ENCODE data around the gene FBXL7. TPM values are rescaled to one million over a fixed set of nuclear protein-coding genes. Genes with fewer than 3 reads are reported as not detected.

Gene FBXL7
- total and polyA plus RNA-seq, 7 experiments from 2014 or later: not detected

DNA sequence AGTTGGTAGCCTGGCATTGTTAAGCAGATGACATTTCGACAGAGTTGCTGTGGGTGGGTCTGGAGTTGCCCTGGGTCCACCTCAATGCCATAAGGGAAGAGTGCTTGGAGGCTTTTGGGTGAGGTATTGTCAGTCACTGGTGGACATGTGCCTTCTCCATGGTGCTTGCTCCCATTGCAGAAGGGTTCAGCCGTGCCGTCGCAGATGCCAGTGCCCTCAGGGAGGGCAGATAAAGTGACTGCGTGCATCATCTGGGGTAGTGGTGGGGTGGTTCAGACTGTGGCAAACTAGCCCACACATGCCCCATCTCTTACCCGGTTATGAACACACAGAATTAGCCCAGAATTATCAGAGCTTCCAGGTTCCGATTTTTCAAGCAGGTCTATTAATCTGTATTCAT, 71.6 kb downstream of the FBXL7 start:
- H3K4me3 ChIP-seq (ENCODE audit: low read length): no peak overlapping the region
- CTCF ChIA-PET: no interaction called here
- no peaks in the 10 kb centered on the region for H3K4me1 ChIP-seq (ENCODE audit: control insufficient read depth in 2 of 2, insufficient read depth in 2 of 2, low read length in 2 of 2)
- H3K4me1 Mint-ChIP-seq: no peaks in the 10 kb centered on the region
- no peaks in the 10 kb centered on the region for H3K27me3 Mint-ChIP-seq
- H3K27ac ChIP-seq (ENCODE audit: low read depth, low read length): no peak overlapping the region
- POLR2A ChIA-PET: no interaction called here
- no peak for ATAC-seq
- H3K4me3 Mint-ChIP-seq: no peak overlapping the region
- no peaks in the 10 kb centered on the region for H3K36me3 ChIP-seq (ENCODE audit: control insufficient read depth in 2 of 3, insufficient read depth in 3 of 3, low read length in 3 of 3)
- no peaks in the 10 kb centered on the region for H3K36me3 Mint-ChIP-seq
- no peaks in the 10 kb centered on the region for H3K27me3 ChIP-seq (ENCODE audit: control insufficient read depth in 2 of 2, insufficient read depth in 2 of 2, low read length in 2 of 2)
- no peaks in the 10 kb centered on the region for H3K9me3 ChIP-seq (ENCODE audit: control insufficient read depth in 2 of 3, low read length in 3 of 3)
- no peak overlapping the region for H3K27ac Mint-ChIP-seq
- intact Hi-C loops (cut with micrococcal nuclease): loop anchor here in 1 of 2 donors (10.0 kb wide), 1 partner anchor 483 kb away; no protein-coding TSS in a partner anchor
- peaks cover 0 to 4% (median 0%) of the 10 kb centered on the region in 11 donors for H3K9me3 Mint-ChIP-seq
- no peak for DNase-seq

DNA sequence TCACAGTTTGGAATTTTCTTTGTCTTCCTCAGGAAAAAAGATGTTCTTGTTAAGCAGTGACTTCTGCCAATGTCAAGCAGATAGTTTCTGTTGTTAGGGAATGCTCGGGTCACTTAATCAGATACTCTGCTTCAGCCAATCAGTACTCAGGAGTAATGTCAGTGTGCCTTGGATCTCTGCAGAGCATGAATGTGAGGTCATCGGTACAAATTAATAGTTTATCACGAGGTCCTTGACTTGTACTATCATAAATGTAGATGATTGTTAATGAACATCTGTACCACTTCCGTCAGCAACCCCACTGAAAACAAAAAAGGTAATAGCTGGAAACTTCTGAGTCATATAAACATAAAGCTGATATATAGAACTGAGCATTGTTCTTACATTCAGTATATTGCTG, 73.6 kb downstream of the FBXL7 start:
- peaks cover 0 to 3% (median 0%) of the 10 kb centered on the region in 3 experiments for H3K9me3 ChIP-seq (ENCODE audit: control insufficient read depth in 2 of 3, low read length in 3 of 3)
- CTCF ChIA-PET: no interaction called here

GRCh38 chr5:15574128-15574527, 74.1 kb downstream of the FBXL7 start:
- no peak overlapping the region for H3K27ac Mint-ChIP-seq
- Histone ChIP-seq H3K9me3 (ENCODE audit: control insufficient read depth in 2 of 3, low read length in 3 of 3) (peaks cover 0 to 3% (median 0%) of the 10 kb centered on the region in 3 experiments), H3K4me1 (ENCODE audit: control insufficient read depth in 2 of 2, insufficient read depth in 2 of 2, low read length in 2 of 2) (no peaks in the 10 kb centered on the region), H3K27me3 (ENCODE audit: control insufficient read depth in 2 of 2, insufficient read depth in 2 of 2, low read length in 2 of 2) (no peaks in the 10 kb centered on the region), H3K4me3 (ENCODE audit: low read length) (no peak overlapping the region), H3K36me3 (ENCODE audit: control insufficient read depth in 2 of 3, insufficient read depth in 3 of 3, low read length in 3 of 3) (no peaks in the 10 kb centered on the region), H3K27ac (ENCODE audit: low read depth, low read length) (no peak overlapping the region)
- no peak for ATAC-seq
- intact Hi-C loops (cut with micrococcal nuclease): loop anchor here in 1 of 2 donors (10.0 kb wide), 1 partner anchor 481 kb away; no protein-coding TSS in a partner anchor
- no peaks in the 10 kb centered on the region for H3K4me1 Mint-ChIP-seq
- H3K27me3 Mint-ChIP-seq: peaks cover 0 to 4% (median 0%) of the 10 kb centered on the region in 5 donors
- H3K9me3 Mint-ChIP-seq: peaks cover 0 to 8% (median 1%) of the 10 kb centered on the region in 11 donors
- POLR2A ChIA-PET: no interaction called here
- H3K36me3 Mint-ChIP-seq: no peaks in the 10 kb centered on the region
- no peak overlapping the region for H3K4me3 Mint-ChIP-seq
- DNase-seq: no peak
- CTCF ChIA-PET: no interaction called here

More for the DNA sequence above, 73.6 kb downstream of the FBXL7 start:
- POLR2A ChIA-PET: no interaction called here
- Mint-ChIP-seq H3K4me3 (no peak overlapping the region), H3K36me3 (no peaks in the 10 kb centered on the region), H3K4me1 (no peaks in the 10 kb centered on the region), H3K27me3 (peaks cover 0 to under 1% (median 0%) of the 10 kb centered on the region in 5 donors), H3K9me3 (peaks cover 0 to 6% (median 1%) of the 10 kb centered on the region in 11 donors), H3K27ac (no peak overlapping the region)
- DNase-seq: no peak
- Histone ChIP-seq H3K36me3 (ENCODE audit: control insufficient read depth in 2 of 3, insufficient read depth in 3 of 3, low read length in 3 of 3) (no peaks in the 10 kb centered on the region), H3K27ac (ENCODE audit: low read depth, low read length) (no peak overlapping the region), H3K4me3 (ENCODE audit: low read length) (no peak overlapping the region), H3K4me1 (ENCODE audit: control insufficient read depth in 2 of 2, insufficient read depth in 2 of 2, low read length in 2 of 2) (no peaks in the 10 kb centered on the region), H3K27me3 (ENCODE audit: control insufficient read depth in 2 of 2, insufficient read depth in 2 of 2, low read length in 2 of 2) (no peaks in the 10 kb centered on the region)
- ATAC-seq: no peak
- intact Hi-C loops (cut with micrococcal nuclease): loop anchor here in 1 of 2 donors (10.0 kb wide), 1 partner anchor 481 kb away; no protein-coding TSS in a partner anchor

DNA sequence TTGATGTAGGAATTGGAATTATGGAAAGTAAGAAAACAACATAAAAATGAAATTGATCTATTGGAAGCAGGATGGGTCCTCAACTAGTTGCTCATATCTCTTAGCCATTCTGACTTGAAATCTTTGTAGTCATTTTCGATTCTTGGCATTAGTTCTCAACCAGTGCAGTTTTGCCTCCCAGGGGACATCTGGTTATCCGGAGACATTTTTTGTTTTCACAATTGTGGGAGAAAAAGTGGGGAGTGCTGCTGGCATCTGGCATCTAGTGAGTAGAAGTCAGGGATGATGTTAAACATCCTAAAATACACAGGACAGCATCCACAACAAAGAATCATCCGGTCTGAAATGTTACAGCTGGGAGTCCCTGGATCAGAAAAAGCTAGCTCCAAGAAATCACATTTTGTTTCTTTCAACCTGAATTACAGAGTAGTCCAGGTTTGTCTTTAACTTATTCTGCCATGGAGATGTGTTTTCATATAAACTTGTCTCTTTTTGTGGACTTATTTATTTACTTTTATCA, 74.9 kb downstream of the FBXL7 start:
- Mint-ChIP-seq H3K27me3 (peaks cover 0 to 9% (median 0%) of the 10 kb centered on the region in 5 donors), H3K4me3 (no peak overlapping the region), H3K27ac (no peak overlapping the region), H3K36me3 (no peaks in the 10 kb centered on the region), H3K4me1 (no peaks in the 10 kb centered on the region), H3K9me3 (peaks cover 0 to 8% (median 1%) of the 10 kb centered on the region in 11 donors)
- ChIA-PET POLR2A (no interaction called here), CTCF (interaction anchor here (0.6 kb wide), 1 partner anchor 1806 kb away, joined by 4 read pairs; no protein-coding TSS in a partner anchor)
- Histone ChIP-seq H3K36me3 (ENCODE audit: control insufficient read depth in 2 of 3, insufficient read depth in 3 of 3, low read length in 3 of 3) (no peaks in the 10 kb centered on the region), H3K9me3 (ENCODE audit: control insufficient read depth in 2 of 3, low read length in 3 of 3) (peaks cover 0 to 3% (median 0%) of the 10 kb centered on the region in 3 experiments), H3K4me1 (ENCODE audit: control insufficient read depth in 2 of 2, insufficient read depth in 2 of 2, low read length in 2 of 2) (no peaks in the 10 kb centered on the region), H3K27me3 (ENCODE audit: control insufficient read depth in 2 of 2, insufficient read depth in 2 of 2, low read length in 2 of 2) (no peaks in the 10 kb centered on the region), H3K4me3 (ENCODE audit: low read length) (no peak overlapping the region), H3K27ac (ENCODE audit: low read depth, low read length) (no peak overlapping the region)
- no peak for DNase-seq
- intact Hi-C loops (cut with micrococcal nuclease): loop anchor here in 1 of 2 donors (10.0 kb wide), 1 partner anchor 480 kb away; no protein-coding TSS in a partner anchor
- ATAC-seq: no peak

DNA sequence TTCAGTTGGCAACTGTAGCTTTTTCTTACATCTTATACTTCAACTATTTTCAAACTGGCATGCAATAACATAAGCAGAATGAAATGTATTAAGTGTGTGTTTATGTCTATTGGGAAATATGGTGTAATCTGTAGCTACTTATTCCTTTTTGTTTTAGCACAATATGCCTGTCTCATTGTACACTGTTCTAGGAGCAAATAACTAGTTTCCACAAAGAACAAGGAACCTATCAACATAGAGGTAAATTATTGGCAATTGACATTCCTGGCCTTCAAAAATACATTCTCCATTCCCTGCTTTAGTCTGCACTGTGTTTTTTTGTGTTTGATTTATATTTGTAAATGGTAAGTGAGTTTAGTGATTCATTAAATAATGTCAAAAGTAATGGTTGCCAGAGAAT, 75.7 kb downstream of the FBXL7 start:
- intact Hi-C loops (cut with micrococcal nuclease): loop anchor here in 1 of 2 donors (10.0 kb wide), 1 partner anchor 479 kb away; no protein-coding TSS in a partner anchor
- ChIA-PET CTCF (no interaction called here), POLR2A (no interaction called here)
- Histone ChIP-seq H3K4me3 (ENCODE audit: low read length) (no peak overlapping the region), H3K27ac (ENCODE audit: low read depth, low read length) (no peak overlapping the region), H3K9me3 (ENCODE audit: control insufficient read depth in 2 of 3, low read length in 3 of 3) (peaks cover 0 to 3% (median 0%) of the 10 kb centered on the region in 3 experiments), H3K4me1 (ENCODE audit: control insufficient read depth in 2 of 2, insufficient read depth in 2 of 2, low read length in 2 of 2) (no peaks in the 10 kb centered on the region), H3K27me3 (ENCODE audit: control insufficient read depth in 2 of 2, insufficient read depth in 2 of 2, low read length in 2 of 2) (no peaks in the 10 kb centered on the region), H3K36me3 (ENCODE audit: control insufficient read depth in 2 of 3, insufficient read depth in 3 of 3, low read length in 3 of 3) (no peaks in the 10 kb centered on the region)
- H3K36me3 Mint-ChIP-seq: no peaks in the 10 kb centered on the region
- no peak overlapping the region for H3K27ac Mint-ChIP-seq
- no peak overlapping the region for H3K4me3 Mint-ChIP-seq
- H3K4me1 Mint-ChIP-seq: no peaks in the 10 kb centered on the region
- peaks cover 0 to 9% (median 0%) of the 10 kb centered on the region in 5 donors for H3K27me3 Mint-ChIP-seq
- no peak for DNase-seq
- peaks cover 0 to 8% (median 2%) of the 10 kb centered on the region in 11 donors for H3K9me3 Mint-ChIP-seq
- no peak for ATAC-seq

- no peaks in the 10 kb centered on the region for H3K4me1 Mint-ChIP-seq
- Histone ChIP-seq H3K4me1 (ENCODE audit: control insufficient read depth in 2 of 2, insufficient read depth in 2 of 2, low read length in 2 of 2) (no peaks in the 10 kb centered on the region), H3K4me3 (ENCODE audit: low read length) (no peak overlapping the region), H3K36me3 (ENCODE audit: control insufficient read depth in 2 of 3, insufficient read depth in 3 of 3, low read length in 3 of 3) (no peaks in the 10 kb centered on the region), H3K27me3 (ENCODE audit: control insufficient read depth in 2 of 2, insufficient read depth in 2 of 2, low read length in 2 of 2) (no peaks in the 10 kb centered on the region), H3K9me3 (ENCODE audit: control insufficient read depth in 2 of 3, low read length in 3 of 3) (peaks cover 0 to 3% (median 0%) of the 10 kb centered on the region in 3 experiments), H3K27ac (ENCODE audit: low read depth, low read length) (no peak overlapping the region)
- intact Hi-C loops (cut with micrococcal nuclease): loop anchor here in 1 of 2 donors (10.0 kb wide), 1 partner anchor 478 kb away; no protein-coding TSS in a partner anchor
- ChIA-PET POLR2A (no interaction called here), CTCF (no interaction called here)
- no peak overlapping the region for H3K4me3 Mint-ChIP-seq
- H3K27me3 Mint-ChIP-seq: peaks cover 0 to 9% (median 0%) of the 10 kb centered on the region in 5 donors
- no peaks in the 10 kb centered on the region for H3K36me3 Mint-ChIP-seq
- no peak overlapping the region for H3K27ac Mint-ChIP-seq
- DNase-seq (no peak), ATAC-seq (no peak)
- peaks cover 0 to 14% (median 5%) of the 10 kb centered on the region in 11 donors for H3K9me3 Mint-ChIP-seq
Measured at GRCh38 chr5:15577132-15577531, 77.2 kb downstream of the FBXL7 start.

GRCh38 chr5:15577831-15578230, 77.9 kb downstream of the FBXL7 start:
- Histone ChIP-seq H3K27me3 (ENCODE audit: control insufficient read depth in 2 of 2, insufficient read depth in 2 of 2, low read length in 2 of 2) (no peaks in the 10 kb centered on the region), H3K36me3 (ENCODE audit: control insufficient read depth in 2 of 3, insufficient read depth in 3 of 3, low read length in 3 of 3) (no peaks in the 10 kb centered on the region), H3K4me3 (ENCODE audit: low read length) (no peak overlapping the region), H3K9me3 (ENCODE audit: control insufficient read depth in 2 of 3, low read length in 3 of 3) (peaks cover 0 to 3% (median 0%) of the 10 kb centered on the region in 3 experiments), H3K4me1 (ENCODE audit: control insufficient read depth in 2 of 2, insufficient read depth in 2 of 2, low read length in 2 of 2) (no peaks in the 10 kb centered on the region), H3K27ac (ENCODE audit: low read depth, low read length) (no peak overlapping the region)
- no peak for ATAC-seq
- ChIA-PET CTCF (no interaction called here), POLR2A (no interaction called here)
- Mint-ChIP-seq H3K9me3 (peaks cover 0 to 17% (median 6%) of the 10 kb centered on the region in 11 donors), H3K36me3 (no peaks in the 10 kb centered on the region), H3K4me1 (no peaks in the 10 kb centered on the region), H3K27ac (no peak overlapping the region), H3K4me3 (no peak overlapping the region), H3K27me3 (peaks cover 0 to 15% (median 0%) of the 10 kb centered on the region in 5 donors)
- intact Hi-C loops (cut with micrococcal nuclease): loop anchor here in 1 of 2 donors (10.0 kb wide), 1 partner anchor 477 kb away; no protein-coding TSS in a partner anchor
- DNase-seq: no peak

Measured in naive thymus-derived CD4-positive, alpha-beta T cell (primary cell).